HEK293 (cell line): Measurements from ENCODE around the gene MAML3.

Experiments
- IKZF3 ChIP-seq: fragments of 450-650 bp; IDR thresholded peaks from 2 replicates; pipeline ENCODE4 v1.5.0; 2018; ENCODE audit warnings: missing biosample characterization, mild to moderate bottlenecking, missing genetic modification characterization, moderate library complexity
- KLF8 ChIP-seq: fragments of 450-650 bp; formaldehyde crosslinking; IDR thresholded peaks from 2 replicates; pipeline ENCODE4 v1.5.1; 2016; ENCODE audit warnings: missing biosample characterization, missing genetic modification characterization
- OSR2 ChIP-seq: fragments of 450-650 bp; formaldehyde crosslinking; IDR thresholded peaks from 2 replicates; pipeline ENCODE4 v1.5.1; 2016; ENCODE audit warnings: missing biosample characterization, missing genetic modification characterization
- ZBTB8A ChIP-seq: fragments of 450-650 bp; formaldehyde crosslinking; IDR thresholded peaks from 2 replicates; pipeline ENCODE4 v1.5.1; 2016; ENCODE audit warnings: missing biosample characterization, missing genetic modification characterization
- ZNF146 ChIP-seq: fragments of 450-650 bp; formaldehyde crosslinking; IDR thresholded peaks from 2 replicates; pipeline ENCODE4 v1.5.1; 2016; ENCODE audit warnings: missing biosample characterization, missing genetic modification characterization
- ZNF157 ChIP-seq: fragments of 450-650 bp; formaldehyde crosslinking; IDR thresholded peaks from 2 replicates; pipeline ENCODE4 v1.5.1; 2016; ENCODE audit warnings: missing biosample characterization, missing genetic modification characterization
- ZNF423 ChIP-seq: fragments of 450-650 bp; formaldehyde crosslinking; IDR thresholded peaks from 2 replicates; pipeline ENCODE4 v1.5.1; 2016; ENCODE audit warnings: missing biosample characterization, missing genetic modification characterization
- ZNF521 ChIP-seq: fragments of 450-650 bp; formaldehyde crosslinking; IDR thresholded peaks from 2 replicates; pipeline ENCODE4 v1.5.1; 2017; ENCODE audit warnings: missing biosample characterization, mild to moderate bottlenecking, missing genetic modification characterization
- ZNF76 ChIP-seq: fragments of 450-650 bp; formaldehyde crosslinking; IDR thresholded peaks from 2 replicates; pipeline ENCODE4; 2016; ENCODE audit warnings: low read depth, missing biosample characterization, missing genetic modification characterization, borderline replicate concordance
- ZXDB ChIP-seq: fragments of 450-650 bp; formaldehyde crosslinking; IDR thresholded peaks from 2 replicates; pipeline ENCODE4 v1.5.1; 2016; ENCODE audit warnings: missing biosample characterization, missing genetic modification characterization
- TF ChIP-seq, protein P1 (sequence below): fragments of 450-650 bp; formaldehyde crosslinking; conservative IDR thresholded peaks from 2 replicates; pipeline ENCODE4 v1.5.1; 2016; ENCODE audit warnings: low read depth, missing biosample characterization, missing genetic modification characterization
- TF ChIP-seq, protein P2 (sequence below): fragments of 450-650 bp; formaldehyde crosslinking; IDR thresholded peaks from 2 replicates; pipeline ENCODE4 v1.5.1; 2016; ENCODE audit warnings: missing biosample characterization, missing genetic modification characterization
- TF ChIP-seq, protein P3 (sequence below): fragments of 450-650 bp; formaldehyde crosslinking; conservative IDR thresholded peaks from 2 replicates; pipeline ENCODE4 v1.5.1; 2016; ENCODE audit warnings: low read depth, missing biosample characterization, missing genetic modification characterization
- TF ChIP-seq, protein P4 (sequence below): fragments of 450-650 bp; formaldehyde crosslinking; IDR thresholded peaks from 2 replicates; pipeline ENCODE4 v1.5.1; 2017; ENCODE audit warnings: missing biosample characterization, missing genetic modification characterization
- TF ChIP-seq, protein P5 (sequence below): fragments of 450-650 bp; formaldehyde crosslinking; IDR thresholded peaks from 2 replicates; pipeline ENCODE4 v1.5.1; 2016; ENCODE audit warnings: missing biosample characterization, missing genetic modification characterization
- TF ChIP-seq, protein P6 (sequence below): fragments of 450-650 bp; formaldehyde crosslinking; IDR thresholded peaks from 2 replicates; pipeline ENCODE4 v1.5.1; 2016; ENCODE audit warnings: missing biosample characterization, missing genetic modification characterization, borderline replicate concordance
- TF ChIP-seq, protein P7 (sequence below): fragments of 450-650 bp; formaldehyde crosslinking; IDR thresholded peaks from 2 replicates; pipeline ENCODE4 v1.5.1; 2017; ENCODE audit warnings: missing biosample characterization, missing genetic modification characterization

Gene MAML3

DNA sequence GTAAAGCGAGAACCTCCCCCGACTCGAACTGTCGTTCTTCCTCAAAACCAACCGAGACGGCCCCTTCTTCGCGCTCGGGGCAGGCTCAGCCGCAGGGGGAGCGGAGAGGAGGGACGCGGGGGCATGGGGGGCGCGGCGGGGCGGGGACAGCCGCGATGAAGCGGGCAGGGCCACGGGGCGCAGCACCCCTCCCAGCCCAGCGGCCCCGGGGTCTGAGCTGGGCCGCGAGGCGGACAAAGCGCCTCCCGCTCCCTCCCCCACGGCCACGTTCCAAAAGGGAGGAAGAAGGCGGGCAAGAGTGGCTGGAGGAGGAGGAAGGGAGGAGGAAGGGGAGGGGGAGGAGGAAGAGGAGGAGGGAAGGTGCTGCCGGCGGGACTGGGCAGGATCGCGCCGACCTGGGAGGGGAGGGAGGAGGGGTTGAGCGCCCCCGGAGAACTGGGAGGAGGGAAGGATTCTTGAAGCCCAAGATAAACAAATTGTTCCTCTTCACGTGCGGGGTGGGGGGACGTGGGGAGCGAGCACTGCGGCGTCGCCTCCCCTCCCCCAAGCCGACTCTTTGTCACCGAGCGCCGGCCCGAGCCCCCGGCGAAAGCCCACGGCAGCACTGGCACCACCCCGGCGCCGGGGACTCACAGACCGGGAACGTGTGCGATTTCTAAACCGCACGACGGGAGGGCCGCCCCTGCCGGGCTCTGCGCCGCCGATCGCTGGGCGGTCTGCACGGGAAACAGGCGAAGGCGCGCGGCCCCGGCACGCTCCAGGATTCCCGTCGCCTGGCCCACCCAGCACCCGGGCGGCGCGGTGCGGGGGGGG lies 2.9 kb downstream of the MAML3 start (continued):
- TF ChIP-seq, protein P1, sequence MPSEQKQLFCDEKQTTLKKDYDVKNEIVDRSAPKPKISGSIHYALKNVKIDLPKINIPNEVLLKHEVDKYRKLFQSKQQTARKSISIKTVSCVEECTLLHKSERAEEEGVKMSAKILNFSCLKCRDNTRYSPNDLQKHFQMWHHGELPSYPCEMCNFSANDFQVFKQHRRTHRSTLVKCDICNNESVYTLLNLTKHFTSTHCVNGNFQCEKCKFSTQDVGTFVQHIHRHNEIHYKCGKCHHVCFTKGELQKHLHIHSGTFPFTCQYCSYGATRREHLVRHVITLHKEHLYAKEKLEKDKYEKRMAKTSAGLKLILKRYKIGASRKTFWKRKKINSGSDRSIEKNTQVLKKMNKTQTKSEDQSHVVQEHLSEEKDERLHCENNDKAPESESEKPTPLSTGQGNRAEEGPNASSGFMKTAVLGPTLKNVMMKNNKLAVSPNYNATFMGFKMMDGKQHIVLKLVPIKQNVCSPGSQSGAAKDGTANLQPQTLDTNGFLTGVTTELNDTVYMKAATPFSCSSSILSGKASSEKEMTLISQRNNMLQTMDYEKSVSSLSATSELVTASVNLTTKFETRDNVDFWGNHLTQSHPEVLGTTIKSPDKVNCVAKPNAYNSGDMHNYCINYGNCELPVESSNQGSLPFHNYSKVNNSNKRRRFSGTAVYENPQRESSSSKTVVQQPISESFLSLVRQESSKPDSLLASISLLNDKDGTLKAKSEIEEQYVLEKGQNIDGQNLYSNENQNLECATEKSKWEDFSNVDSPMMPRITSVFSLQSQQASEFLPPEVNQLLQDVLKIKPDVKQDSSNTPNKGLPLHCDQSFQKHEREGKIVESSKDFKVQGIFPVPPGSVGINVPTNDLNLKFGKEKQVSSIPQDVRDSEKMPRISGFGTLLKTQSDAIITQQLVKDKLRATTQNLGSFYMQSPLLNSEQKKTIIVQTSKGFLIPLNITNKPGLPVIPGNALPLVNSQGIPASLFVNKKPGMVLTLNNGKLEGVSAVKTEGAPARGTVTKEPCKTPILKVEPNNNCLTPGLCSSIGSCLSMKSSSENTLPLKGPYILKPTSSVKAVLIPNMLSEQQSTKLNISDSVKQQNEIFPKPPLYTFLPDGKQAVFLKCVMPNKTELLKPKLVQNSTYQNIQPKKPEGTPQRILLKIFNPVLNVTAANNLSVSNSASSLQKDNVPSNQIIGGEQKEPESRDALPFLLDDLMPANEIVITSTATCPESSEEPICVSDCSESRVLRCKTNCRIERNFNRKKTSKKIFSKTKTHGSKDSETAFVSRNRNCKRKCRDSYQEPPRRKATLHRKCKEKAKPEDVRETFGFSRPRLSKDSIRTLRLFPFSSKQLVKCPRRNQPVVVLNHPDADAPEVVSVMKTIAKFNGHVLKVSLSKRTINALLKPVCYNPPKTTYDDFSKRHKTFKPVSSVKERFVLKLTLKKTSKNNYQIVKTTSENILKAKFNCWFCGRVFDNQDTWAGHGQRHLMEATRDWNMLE (tag by site-specific recombination): no peak
- TF ChIP-seq ZXDB (tag by site-specific recombination) (peak; percentile 60), ZNF521 (tag by site-specific recombination) (no peak), ZNF146 (tag by site-specific recombination) (no peak), ZBTB8A (tag by site-specific recombination) (peak; percentile 89), OSR2 (tag by site-specific recombination) (peak; percentile 19), IKZF3 (tag by site-specific recombination) (peak; percentile 94), KLF8 (tag by site-specific recombination) (peak; percentile 97), ZNF76 (tag by site-specific recombination) (peak; percentile 53; the same call in 1 of the 2 replicates), ZNF157 (tag by site-specific recombination) (no peak), ZNF423 (tag by site-specific recombination) (peak; percentile 40)
- TF ChIP-seq, protein P2, sequence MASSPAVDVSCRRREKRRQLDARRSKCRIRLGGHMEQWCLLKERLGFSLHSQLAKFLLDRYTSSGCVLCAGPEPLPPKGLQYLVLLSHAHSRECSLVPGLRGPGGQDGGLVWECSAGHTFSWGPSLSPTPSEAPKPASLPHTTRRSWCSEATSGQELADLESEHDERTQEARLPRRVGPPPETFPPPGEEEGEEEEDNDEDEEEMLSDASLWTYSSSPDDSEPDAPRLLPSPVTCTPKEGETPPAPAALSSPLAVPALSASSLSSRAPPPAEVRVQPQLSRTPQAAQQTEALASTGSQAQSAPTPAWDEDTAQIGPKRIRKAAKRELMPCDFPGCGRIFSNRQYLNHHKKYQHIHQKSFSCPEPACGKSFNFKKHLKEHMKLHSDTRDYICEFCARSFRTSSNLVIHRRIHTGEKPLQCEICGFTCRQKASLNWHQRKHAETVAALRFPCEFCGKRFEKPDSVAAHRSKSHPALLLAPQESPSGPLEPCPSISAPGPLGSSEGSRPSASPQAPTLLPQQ (tag by site-specific recombination): peak; percentile 71; the same call in 1 of the 2 replicates
- TF ChIP-seq, protein P3, sequence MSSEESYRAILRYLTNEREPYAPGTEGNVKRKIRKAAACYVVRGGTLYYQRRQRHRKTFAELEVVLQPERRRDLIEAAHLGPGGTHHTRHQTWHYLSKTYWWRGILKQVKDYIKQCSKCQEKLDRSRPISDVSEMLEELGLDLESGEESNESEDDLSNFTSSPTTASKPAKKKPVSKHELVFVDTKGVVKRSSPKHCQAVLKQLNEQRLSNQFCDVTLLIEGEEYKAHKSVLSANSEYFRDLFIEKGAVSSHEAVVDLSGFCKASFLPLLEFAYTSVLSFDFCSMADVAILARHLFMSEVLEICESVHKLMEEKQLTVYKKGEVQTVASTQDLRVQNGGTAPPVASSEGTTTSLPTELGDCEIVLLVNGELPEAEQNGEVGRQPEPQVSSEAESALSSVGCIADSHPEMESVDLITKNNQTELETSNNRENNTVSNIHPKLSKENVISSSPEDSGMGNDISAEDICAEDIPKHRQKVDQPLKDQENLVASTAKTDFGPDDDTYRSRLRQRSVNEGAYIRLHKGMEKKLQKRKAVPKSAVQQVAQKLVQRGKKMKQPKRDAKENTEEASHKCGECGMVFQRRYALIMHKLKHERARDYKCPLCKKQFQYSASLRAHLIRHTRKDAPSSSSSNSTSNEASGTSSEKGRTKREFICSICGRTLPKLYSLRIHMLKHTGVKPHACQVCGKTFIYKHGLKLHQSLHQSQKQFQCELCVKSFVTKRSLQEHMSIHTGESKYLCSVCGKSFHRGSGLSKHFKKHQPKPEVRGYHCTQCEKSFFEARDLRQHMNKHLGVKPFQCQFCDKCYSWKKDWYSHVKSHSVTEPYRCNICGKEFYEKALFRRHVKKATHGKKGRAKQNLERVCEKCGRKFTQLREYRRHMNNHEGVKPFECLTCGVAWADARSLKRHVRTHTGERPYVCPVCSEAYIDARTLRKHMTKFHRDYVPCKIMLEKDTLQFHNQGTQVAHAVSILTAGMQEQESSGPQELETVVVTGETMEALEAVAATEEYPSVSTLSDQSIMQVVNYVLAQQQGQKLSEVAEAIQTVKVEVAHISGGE: peak; percentile 83
- TF ChIP-seq, protein P4, sequence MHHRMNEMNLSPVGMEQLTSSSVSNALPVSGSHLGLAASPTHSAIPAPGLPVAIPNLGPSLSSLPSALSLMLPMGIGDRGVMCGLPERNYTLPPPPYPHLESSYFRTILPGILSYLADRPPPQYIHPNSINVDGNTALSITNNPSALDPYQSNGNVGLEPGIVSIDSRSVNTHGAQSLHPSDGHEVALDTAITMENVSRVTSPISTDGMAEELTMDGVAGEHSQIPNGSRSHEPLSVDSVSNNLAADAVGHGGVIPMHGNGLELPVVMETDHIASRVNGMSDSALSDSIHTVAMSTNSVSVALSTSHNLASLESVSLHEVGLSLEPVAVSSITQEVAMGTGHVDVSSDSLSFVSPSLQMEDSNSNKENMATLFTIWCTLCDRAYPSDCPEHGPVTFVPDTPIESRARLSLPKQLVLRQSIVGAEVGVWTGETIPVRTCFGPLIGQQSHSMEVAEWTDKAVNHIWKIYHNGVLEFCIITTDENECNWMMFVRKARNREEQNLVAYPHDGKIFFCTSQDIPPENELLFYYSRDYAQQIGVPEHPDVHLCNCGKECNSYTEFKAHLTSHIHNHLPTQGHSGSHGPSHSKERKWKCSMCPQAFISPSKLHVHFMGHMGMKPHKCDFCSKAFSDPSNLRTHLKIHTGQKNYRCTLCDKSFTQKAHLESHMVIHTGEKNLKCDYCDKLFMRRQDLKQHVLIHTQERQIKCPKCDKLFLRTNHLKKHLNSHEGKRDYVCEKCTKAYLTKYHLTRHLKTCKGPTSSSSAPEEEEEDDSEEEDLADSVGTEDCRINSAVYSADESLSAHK (tag by site-specific recombination): peak; percentile 45; the same call in 1 of the 2 replicates
- TF ChIP-seq, protein P5, sequence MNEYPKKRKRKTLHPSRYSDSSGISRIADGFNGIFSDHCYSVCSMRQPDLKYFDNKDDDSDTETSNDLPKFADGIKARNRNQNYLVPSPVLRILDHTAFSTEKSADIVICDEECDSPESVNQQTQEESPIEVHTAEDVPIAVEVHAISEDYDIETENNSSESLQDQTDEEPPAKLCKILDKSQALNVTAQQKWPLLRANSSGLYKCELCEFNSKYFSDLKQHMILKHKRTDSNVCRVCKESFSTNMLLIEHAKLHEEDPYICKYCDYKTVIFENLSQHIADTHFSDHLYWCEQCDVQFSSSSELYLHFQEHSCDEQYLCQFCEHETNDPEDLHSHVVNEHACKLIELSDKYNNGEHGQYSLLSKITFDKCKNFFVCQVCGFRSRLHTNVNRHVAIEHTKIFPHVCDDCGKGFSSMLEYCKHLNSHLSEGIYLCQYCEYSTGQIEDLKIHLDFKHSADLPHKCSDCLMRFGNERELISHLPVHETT (tag by site-specific recombination): peak; percentile 58; the same call in 1 of the 2 replicates
- TF ChIP-seq, protein P6, sequence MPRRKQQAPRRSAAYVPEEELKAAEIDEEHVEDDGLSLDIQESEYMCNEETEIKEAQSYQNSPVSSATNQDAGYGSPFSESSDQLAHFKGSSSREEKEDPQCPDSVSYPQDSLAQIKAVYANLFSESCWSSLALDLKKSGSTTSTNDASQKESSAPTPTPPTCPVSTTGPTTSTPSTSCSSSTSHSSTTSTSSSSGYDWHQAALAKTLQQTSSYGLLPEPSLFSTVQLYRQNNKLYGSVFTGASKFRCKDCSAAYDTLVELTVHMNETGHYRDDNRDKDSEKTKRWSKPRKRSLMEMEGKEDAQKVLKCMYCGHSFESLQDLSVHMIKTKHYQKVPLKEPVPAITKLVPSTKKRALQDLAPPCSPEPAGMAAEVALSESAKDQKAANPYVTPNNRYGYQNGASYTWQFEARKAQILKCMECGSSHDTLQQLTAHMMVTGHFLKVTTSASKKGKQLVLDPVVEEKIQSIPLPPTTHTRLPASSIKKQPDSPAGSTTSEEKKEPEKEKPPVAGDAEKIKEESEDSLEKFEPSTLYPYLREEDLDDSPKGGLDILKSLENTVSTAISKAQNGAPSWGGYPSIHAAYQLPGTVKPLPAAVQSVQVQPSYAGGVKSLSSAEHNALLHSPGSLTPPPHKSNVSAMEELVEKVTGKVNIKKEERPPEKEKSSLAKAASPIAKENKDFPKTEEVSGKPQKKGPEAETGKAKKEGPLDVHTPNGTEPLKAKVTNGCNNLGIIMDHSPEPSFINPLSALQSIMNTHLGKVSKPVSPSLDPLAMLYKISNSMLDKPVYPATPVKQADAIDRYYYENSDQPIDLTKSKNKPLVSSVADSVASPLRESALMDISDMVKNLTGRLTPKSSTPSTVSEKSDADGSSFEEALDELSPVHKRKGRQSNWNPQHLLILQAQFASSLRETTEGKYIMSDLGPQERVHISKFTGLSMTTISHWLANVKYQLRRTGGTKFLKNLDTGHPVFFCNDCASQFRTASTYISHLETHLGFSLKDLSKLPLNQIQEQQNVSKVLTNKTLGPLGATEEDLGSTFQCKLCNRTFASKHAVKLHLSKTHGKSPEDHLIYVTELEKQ: no peak
- TF ChIP-seq, protein P7, sequence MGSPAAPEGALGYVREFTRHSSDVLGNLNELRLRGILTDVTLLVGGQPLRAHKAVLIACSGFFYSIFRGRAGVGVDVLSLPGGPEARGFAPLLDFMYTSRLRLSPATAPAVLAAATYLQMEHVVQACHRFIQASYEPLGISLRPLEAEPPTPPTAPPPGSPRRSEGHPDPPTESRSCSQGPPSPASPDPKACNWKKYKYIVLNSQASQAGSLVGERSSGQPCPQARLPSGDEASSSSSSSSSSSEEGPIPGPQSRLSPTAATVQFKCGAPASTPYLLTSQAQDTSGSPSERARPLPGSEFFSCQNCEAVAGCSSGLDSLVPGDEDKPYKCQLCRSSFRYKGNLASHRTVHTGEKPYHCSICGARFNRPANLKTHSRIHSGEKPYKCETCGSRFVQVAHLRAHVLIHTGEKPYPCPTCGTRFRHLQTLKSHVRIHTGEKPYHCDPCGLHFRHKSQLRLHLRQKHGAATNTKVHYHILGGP (tag by site-specific recombination): no peak
